SK-N-SH treated with all-trans-retinoic acid at 6 μM for 48 hours (cell line): Measurements from ENCODE around the gene MMP24.
A peak's percentile ranks its signal among the peaks of the same experiment; 100 is the strongest.
"Not testable (repeated sequence)": the region's sequence is repeated elsewhere in the genome, so short reads cannot be mapped to it uniquely, and the experiment has no call there.

ENCODE experiments used
- ATAC-seq: fragments of 200-7000 bp; cut with Tn5 transposase; 3 replicates; pipeline ENCODE4 v1.9.1; 2020; ENCODE audit warnings: mild to moderate bottlenecking, moderate library complexity
- ARNTL ChIP-seq: fragments of 450-650 bp; formaldehyde crosslinking; IDR thresholded peaks from 2 replicates; pipeline ENCODE4 v1.5.0; 2020; ENCODE audit warnings: low read depth, mild to moderate bottlenecking, moderate library complexity, borderline replicate concordance
- BACH2 ChIP-seq: fragments of 250-450 bp; sonication (Bioruptor Pico); IDR thresholded peaks from 2 replicates; pipeline ENCODE4 v1.9.0; 2021; ENCODE audit warnings: mild to moderate bottlenecking, borderline replicate concordance
- CSDC2 ChIP-seq: fragments of 250-450 bp; sonication (Bioruptor Pico); IDR thresholded peaks from 2 replicates; pipeline ENCODE4 v1.5.0; 2020; ENCODE audit warnings: mild to moderate bottlenecking, moderate library complexity
- ESRRG ChIP-seq: fragments of 250-450 bp; sonication (Bioruptor Pico); IDR thresholded peaks from 2 replicates; pipeline ENCODE4 v1.6.1; 2021; ENCODE audit warnings: mild to moderate bottlenecking
- GLIS3 ChIP-seq: fragments of 250-450 bp; sonication (Bioruptor Pico); IDR thresholded peaks from 2 replicates; pipeline ENCODE4 v1.5.0; 2020; ENCODE audit warnings: mild to moderate bottlenecking, moderate library complexity
- ISL1 ChIP-seq: fragments of 250-450 bp; sonication (Bioruptor Pico); IDR thresholded peaks from 2 replicates; pipeline ENCODE4 v2.1.2; 2022; ENCODE audit warnings: mild to moderate bottlenecking, moderate library complexity
- PPARA ChIP-seq: fragments of 250-450 bp; sonication (Bioruptor Pico); IDR thresholded peaks from 2 replicates; pipeline ENCODE4 v1.5.0; 2020; ENCODE audit warnings: mild to moderate bottlenecking, borderline replicate concordance
- RARB ChIP-seq: fragments of 250-450 bp; sonication (Bioruptor Pico); IDR thresholded peaks from 2 replicates; pipeline ENCODE4 v1.8.0; 2021; ENCODE audit warnings: mild to moderate bottlenecking, moderate library complexity
- SNAI2 ChIP-seq: fragments of 250-450 bp; sonication (Bioruptor Pico); IDR thresholded peaks from 2 replicates; pipeline ENCODE4 v1.5.0; 2020; ENCODE audit warnings: mild to moderate bottlenecking, moderate library complexity
- TCF4 ChIP-seq: fragments of 250-450 bp; sonication (Bioruptor Pico); IDR thresholded peaks from 2 replicates; pipeline ENCODE4 v1.8.0; 2021; ENCODE audit warnings: mild to moderate bottlenecking, moderate library complexity, borderline replicate concordance
- ZC3H10 ChIP-seq: fragments of 250-450 bp; sonication (Bioruptor Pico); IDR thresholded peaks from 2 replicates; pipeline ENCODE4 v1.5.1; 2021; ENCODE audit warnings: mild to moderate bottlenecking, moderate library complexity
- ZFP3 ChIP-seq: fragments of 250-450 bp; sonication (Bioruptor Pico); IDR thresholded peaks from 2 replicates; pipeline ENCODE4 v1.5.0; 2020; ENCODE audit warnings: mild to moderate bottlenecking, moderate library complexity
- ZFP30 ChIP-seq: fragments of 450-650 bp; formaldehyde crosslinking; IDR thresholded peaks from 2 replicates; pipeline ENCODE4 v1.5.0; 2022; ENCODE audit warnings: mild to moderate bottlenecking, moderate library complexity
- ZNF70 ChIP-seq: fragments of 450-650 bp; formaldehyde crosslinking; IDR thresholded peaks from 2 replicates; pipeline ENCODE4 v1.5.0; 2020; ENCODE audit warnings: mild to moderate bottlenecking, moderate library complexity
- ZNF8 ChIP-seq: fragments of 450-650 bp; formaldehyde crosslinking; IDR thresholded peaks from 2 replicates; pipeline ENCODE4 v1.5.0; 2020; ENCODE audit warnings: mild to moderate bottlenecking, moderate library complexity
- TF ChIP-seq, protein P1 (sequence below): fragments of 250-450 bp; sonication (Bioruptor Pico); IDR thresholded peaks from 2 replicates; pipeline ENCODE4 v1.5.0; 2020; ENCODE audit warnings: mild to moderate bottlenecking, moderate library complexity
- TF ChIP-seq, protein P2 (sequence below): fragments of 250-450 bp; sonication (Bioruptor Pico); IDR thresholded peaks from 2 replicates; pipeline ENCODE4 v1.5.1; 2021; ENCODE audit warnings: mild to moderate bottlenecking, moderate library complexity
- TF ChIP-seq, protein P3 (sequence below): fragments of 250-450 bp; sonication (Bioruptor Pico); IDR thresholded peaks from 2 replicates; pipeline ENCODE4 v1.5.1; 2020; ENCODE audit warnings: low read depth, mild to moderate bottlenecking, moderate library complexity
- TF ChIP-seq, protein P4 (sequence below): fragments of 250-450 bp; sonication (Bioruptor Pico); IDR thresholded peaks from 2 replicates; pipeline ENCODE4 v1.8.0; 2021; ENCODE audit warnings: low read depth, mild to moderate bottlenecking, moderate library complexity, borderline replicate concordance

MMP24 gene

DNA sequence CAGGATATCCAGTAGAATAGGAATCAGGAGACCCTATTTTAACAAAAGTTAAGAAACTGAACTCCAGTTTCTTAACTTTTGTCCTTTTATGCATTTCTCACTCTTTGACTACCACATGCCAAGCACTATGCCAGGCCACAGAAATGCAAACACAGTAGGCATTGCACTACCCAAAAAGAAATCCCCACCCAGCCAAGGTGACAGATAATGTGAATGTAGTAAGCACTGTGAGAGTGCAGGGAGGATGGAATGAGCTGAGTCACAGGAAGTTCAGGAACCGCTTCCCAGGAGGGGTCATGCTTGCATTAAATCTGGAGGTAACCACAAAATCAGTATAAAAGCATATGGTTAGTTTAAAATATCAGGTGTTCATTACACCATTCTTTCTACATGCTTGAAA lies 85.8 kb downstream of the MMP24 start:
- TF ChIP-seq ISL1 (peak; percentile 42), ZFP3 (CRISPR knock-in tag) (0 out of 2 replicates have a peak, but pooled peaks have one; percentile 27)
- TF ChIP-seq, protein P1, sequence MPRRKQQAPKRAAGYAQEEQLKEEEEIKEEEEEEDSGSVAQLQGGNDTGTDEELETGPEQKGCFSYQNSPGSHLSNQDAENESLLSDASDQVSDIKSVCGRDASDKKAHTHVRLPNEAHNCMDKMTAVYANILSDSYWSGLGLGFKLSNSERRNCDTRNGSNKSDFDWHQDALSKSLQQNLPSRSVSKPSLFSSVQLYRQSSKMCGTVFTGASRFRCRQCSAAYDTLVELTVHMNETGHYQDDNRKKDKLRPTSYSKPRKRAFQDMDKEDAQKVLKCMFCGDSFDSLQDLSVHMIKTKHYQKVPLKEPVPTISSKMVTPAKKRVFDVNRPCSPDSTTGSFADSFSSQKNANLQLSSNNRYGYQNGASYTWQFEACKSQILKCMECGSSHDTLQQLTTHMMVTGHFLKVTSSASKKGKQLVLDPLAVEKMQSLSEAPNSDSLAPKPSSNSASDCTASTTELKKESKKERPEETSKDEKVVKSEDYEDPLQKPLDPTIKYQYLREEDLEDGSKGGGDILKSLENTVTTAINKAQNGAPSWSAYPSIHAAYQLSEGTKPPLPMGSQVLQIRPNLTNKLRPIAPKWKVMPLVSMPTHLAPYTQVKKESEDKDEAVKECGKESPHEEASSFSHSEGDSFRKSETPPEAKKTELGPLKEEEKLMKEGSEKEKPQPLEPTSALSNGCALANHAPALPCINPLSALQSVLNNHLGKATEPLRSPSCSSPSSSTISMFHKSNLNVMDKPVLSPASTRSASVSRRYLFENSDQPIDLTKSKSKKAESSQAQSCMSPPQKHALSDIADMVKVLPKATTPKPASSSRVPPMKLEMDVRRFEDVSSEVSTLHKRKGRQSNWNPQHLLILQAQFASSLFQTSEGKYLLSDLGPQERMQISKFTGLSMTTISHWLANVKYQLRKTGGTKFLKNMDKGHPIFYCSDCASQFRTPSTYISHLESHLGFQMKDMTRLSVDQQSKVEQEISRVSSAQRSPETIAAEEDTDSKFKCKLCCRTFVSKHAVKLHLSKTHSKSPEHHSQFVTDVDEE (CRISPR knock-in tag): no peak

DNA sequence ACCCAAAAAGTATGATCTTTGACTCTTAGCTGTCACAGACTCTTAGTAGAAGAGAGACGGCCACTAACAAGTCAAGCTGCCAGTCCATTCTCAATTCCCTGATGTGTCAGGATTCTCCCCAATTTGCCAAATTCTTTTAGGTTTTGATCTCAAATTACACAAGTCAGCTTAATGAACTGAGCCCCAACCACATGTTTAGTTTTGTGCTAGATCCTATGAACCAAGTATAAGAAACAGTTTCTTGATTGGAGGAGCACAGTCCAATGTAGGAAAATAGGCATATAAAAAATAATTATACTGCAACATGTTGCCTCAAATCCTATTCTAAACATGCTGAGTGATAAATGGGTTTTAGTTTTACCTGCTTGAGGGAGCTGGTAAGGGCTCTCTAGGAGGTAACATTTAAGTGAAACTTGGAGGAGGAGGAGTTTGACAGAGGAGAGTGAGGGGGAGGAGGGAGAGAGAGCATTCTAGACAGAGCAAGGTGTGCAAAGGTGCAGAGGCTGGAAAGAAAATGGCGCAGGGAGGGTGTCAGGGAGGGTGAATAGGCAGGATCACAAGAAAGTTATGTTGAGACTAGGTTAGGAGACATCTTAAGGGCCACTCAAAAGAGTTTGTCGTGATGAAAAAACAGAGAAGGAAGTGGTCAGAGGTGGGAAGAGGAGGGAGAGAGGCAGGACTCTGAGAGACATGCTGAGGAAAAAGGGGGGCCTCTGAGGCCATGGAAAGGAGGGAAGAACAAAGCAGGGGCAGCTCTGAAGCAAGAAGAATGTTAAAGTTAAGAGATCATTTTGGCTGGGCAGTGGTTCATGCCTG lies 88.5 kb downstream of the MMP24 start:
- TF ChIP-seq, protein P1 (CRISPR knock-in tag): no peak
- TF ChIP-seq PPARA: no peak
- TF ChIP-seq ZNF70: no peak
- no peak for TF ChIP-seq ESRRG (CRISPR knock-in tag)
- TF ChIP-seq ARNTL (CRISPR knock-in tag): no peak
- no peak for TF ChIP-seq ZNF8 (CRISPR knock-in tag)
- no peak for TF ChIP-seq ZC3H10 (CRISPR knock-in tag)
- TF ChIP-seq, protein P2, sequence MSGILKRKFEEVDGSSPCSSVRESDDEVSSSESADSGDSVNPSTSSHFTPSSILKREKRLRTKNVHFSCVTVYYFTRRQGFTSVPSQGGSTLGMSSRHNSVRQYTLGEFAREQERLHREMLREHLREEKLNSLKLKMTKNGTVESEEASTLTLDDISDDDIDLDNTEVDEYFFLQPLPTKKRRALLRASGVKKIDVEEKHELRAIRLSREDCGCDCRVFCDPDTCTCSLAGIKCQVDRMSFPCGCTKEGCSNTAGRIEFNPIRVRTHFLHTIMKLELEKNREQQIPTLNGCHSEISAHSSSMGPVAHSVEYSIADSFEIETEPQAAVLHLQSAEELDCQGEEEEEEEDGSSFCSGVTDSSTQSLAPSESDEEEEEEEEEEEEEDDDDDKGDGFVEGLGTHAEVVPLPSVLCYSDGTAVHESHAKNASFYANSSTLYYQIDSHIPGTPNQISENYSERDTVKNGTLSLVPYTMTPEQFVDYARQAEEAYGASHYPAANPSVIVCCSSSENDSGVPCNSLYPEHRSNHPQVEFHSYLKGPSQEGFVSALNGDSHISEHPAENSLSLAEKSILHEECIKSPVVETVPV (CRISPR knock-in tag): no peak
- TF ChIP-seq TCF4: no peak
- no peak for TF ChIP-seq SNAI2
- no peak for TF ChIP-seq GLIS3 (CRISPR knock-in tag)
- no peak for TF ChIP-seq ZFP30 (CRISPR knock-in tag)
- TF ChIP-seq RARB: no peak
- ATAC-seq: no peak

More for the DNA sequence above, 85.8 kb downstream of the MMP24 start:
- ATAC-seq: peak; percentile 65

DNA sequence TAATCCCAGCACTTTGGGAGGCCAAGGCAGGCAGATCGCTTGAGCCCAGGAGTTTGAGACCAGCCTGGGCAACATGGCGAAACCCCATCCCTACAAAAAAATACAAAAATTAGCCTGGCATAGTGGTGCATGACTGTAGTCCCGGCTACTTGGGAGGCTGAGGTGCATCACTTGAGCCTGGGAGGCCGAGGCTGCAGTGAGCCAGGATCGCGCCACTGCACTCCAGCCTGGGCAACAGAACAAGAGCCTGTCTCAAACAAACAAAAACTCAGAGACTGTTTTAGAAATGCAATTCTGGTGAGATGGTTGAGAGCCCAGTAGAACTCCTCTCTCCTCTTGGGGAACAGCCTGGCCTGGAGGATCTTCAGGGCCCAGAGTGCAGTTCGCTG lies 89.1 kb downstream of the MMP24 start:
- not testable (repeated sequence) for ATAC-seq

DNA sequence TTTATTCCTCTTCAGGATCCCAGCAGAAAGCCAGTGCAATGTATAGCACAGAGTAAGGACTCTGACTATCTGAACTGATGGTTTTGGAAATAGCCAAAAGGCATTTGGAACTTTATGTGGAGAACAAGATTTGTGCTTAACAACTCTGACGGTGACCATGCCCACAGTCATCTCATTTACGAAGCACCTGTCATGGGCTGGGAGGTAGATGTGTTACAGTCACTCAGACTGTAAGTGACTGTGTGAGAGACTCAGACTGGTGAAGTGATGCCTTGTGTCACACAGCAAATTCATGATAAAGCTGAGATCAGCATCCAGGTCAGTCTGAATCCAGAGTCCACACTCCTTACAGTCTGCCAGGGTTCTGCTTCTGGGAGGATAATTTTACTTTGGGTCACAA lies 89.6 kb downstream of the MMP24 start:
- ATAC-seq: no peak
- TF ChIP-seq ARNTL (CRISPR knock-in tag) (no peak), BACH2 (no peak), RARB (no peak), PPARA (no peak), TCF4 (no peak), ZNF70 (no peak), CSDC2 (CRISPR knock-in tag) (no peak)
- TF ChIP-seq, protein P3, sequence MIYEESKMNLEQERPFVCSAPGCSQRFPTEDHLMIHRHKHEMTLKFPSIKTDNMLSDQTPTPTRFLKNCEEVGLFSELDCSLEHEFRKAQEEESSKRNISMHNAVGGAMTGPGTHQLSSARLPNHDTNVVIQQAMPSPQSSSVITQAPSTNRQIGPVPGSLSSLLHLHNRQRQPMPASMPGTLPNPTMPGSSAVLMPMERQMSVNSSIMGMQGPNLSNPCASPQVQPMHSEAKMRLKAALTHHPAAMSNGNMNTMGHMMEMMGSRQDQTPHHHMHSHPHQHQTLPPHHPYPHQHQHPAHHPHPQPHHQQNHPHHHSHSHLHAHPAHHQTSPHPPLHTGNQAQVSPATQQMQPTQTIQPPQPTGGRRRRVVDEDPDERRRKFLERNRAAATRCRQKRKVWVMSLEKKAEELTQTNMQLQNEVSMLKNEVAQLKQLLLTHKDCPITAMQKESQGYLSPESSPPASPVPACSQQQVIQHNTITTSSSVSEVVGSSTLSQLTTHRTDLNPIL (CRISPR knock-in tag): no peak
- TF ChIP-seq, protein P4, sequence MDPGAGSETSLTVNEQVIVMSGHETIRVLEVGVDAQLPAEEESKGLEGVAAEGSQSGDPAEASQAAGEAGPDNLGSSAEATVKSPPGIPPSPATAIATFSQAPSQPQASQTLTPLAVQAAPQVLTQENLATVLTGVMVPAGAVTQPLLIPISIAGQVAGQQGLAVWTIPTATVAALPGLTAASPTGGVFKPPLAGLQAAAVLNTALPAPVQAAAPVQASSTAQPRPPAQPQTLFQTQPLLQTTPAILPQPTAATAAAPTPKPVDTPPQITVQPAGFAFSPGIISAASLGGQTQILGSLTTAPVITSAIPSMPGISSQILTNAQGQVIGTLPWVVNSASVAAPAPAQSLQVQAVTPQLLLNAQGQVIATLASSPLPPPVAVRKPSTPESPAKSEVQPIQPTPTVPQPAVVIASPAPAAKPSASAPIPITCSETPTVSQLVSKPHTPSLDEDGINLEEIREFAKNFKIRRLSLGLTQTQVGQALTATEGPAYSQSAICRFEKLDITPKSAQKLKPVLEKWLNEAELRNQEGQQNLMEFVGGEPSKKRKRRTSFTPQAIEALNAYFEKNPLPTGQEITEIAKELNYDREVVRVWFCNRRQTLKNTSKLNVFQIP: no peak
